Stimulated activated naive B cell treated with anti-CD40 and anti-IgM and Interleukin-4, amounts not matched to agents 10 μg/mL and 1 μg/mL and 100 μg/mL, for 72 hours (primary cell): ENCODE results near the gene S1PR2.
"Not testable (repeated sequence)": the region's sequence is repeated elsewhere in the genome, so short reads cannot be mapped to it uniquely, and the experiment has no call there.

Source experiments
- ATAC-seq, 2 donors: fragments of 150-1000 bp; cut with Tn5 transposase; replicated peaks; 2 replicates each; pipeline ENCODE4 v1.10.0; 2021; ENCODE audit warnings: moderate library complexity in 1 of 2
- DNase-seq: peaks from one replicate; pipeline ENCODE4 v3.0.0; 2021
- H3K27ac Mint-ChIP-seq: one replicate; pipeline ENCODE4 v1.8.0; 2022; ENCODE audit warnings: mild to moderate bottlenecking, mixed read lengths
- H3K27me3 Mint-ChIP-seq, 2 donors: one replicate each; pipeline ENCODE4 v1.8.0; 2022; ENCODE audit warnings: mixed read lengths in 2 of 2
- H3K36me3 Mint-ChIP-seq, 2 donors: one replicate each; pipeline ENCODE4 v1.8.0; 2022; ENCODE audit warnings: mixed read lengths in 2 of 2, mild to moderate bottlenecking in 1 of 2
- H3K4me1 Mint-ChIP-seq, 2 donors: one replicate each; pipeline ENCODE4 v1.8.0; 2022; ENCODE audit warnings: mixed read lengths in 2 of 2, mild to moderate bottlenecking in 1 of 2
- H3K4me3 Mint-ChIP-seq, 2 donors: one replicate each; pipeline ENCODE4 v1.8.0; 2022; ENCODE audit warnings: mild to moderate bottlenecking in 2 of 2, mixed read lengths in 2 of 2, moderate library complexity in 1 of 2
- H3K9me3 Mint-ChIP-seq, 2 donors: one replicate each; pipeline ENCODE4 v1.8.0; 2022; ENCODE audit warnings: mixed read lengths in 2 of 2, mild to moderate bottlenecking in 1 of 2

S1PR2 gene

DNA sequence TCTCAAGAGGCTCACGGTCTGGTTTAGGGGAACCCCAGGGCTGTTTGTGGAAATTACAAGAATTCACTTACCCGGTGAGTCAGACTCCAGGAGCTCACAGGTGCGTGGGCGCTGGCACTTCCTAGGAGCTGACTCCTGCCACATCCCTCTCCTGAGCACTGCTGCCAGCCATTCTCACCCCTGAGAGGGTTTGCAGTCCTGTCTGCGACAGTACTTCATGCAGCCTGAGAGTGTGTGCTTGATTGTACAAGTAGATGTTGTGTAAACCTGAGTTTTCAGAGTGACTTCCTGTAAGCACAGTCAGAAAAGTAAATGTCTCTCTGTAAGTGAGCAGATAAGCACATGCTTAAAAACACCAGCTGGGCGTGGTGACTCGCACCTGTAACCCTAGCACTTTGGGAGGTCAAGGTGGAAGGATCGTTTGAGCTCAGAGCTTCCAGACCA lies 29.0 kb upstream of the S1PR2 start:
- ATAC-seq, result peak; percentile 42 to 51
- Mint-ChIP-seq H3K36me3 (peaks cover 32 to 36% of the 10 kb centered on the region in 2 donors), H3K9me3 (no peaks in the 10 kb centered on the region), H3K4me3 (peak overlapping the region in 1 of 2 donors; percentile 16), H3K27me3 (no peaks in the 10 kb centered on the region), H3K27ac (peak overlapping the region; percentile 42), H3K4me1 (peaks cover 18 to 38% of the 10 kb centered on the region in 2 donors)
- no peak for DNase-seq

DNA sequence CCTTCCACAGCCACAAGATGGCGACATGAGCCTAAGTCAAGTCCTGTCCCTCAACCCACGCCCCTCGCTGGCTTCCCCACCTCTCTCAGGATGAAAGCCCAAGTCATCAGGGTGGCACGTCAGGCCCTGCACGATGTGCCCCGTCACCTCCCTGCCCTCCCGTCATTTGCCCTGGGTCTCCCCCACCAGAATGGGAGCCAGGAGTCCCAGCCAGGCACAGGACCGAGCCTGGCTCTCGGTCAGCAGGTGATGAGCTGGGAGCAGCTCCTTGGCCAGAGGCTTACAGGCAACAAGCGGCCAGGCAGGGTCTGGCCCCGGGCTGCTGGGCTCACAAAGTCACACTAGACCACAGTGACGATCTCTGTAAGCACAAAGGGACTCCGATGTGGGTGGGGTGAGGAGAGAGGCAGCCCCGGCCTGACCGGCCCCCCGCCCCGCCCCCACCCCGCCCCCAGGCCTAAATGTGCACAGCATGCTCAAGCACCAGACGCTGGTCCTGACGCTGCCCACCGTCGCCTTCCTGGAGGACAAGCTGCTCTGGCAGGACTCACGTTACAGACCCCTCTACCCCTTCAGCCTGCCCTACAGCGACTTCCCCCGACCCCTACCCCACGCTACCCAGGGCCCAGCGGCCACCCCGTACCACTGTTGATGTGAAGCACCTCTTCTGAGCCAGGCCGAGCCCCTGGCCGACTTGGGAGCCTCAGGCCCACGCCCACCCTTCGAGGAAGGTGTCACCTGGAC lies 28.2 kb upstream of the S1PR2 start:
- H3K9me3 Mint-ChIP-seq, result no peaks in the 10 kb centered on the region
- H3K4me1 Mint-ChIP-seq, result peaks cover 19 to 42% of the 10 kb centered on the region in 2 donors
- DNase-seq, result peak; percentile 82
- H3K4me3 Mint-ChIP-seq, result no peak overlapping the region
- peak overlapping the region; percentile 25 for H3K27ac Mint-ChIP-seq
- no peaks in the 10 kb centered on the region for H3K27me3 Mint-ChIP-seq
- peaks cover 40 to 44% of the 10 kb centered on the region in 2 donors for H3K36me3 Mint-ChIP-seq
- peak; percentile 82 to 86 for ATAC-seq

DNA sequence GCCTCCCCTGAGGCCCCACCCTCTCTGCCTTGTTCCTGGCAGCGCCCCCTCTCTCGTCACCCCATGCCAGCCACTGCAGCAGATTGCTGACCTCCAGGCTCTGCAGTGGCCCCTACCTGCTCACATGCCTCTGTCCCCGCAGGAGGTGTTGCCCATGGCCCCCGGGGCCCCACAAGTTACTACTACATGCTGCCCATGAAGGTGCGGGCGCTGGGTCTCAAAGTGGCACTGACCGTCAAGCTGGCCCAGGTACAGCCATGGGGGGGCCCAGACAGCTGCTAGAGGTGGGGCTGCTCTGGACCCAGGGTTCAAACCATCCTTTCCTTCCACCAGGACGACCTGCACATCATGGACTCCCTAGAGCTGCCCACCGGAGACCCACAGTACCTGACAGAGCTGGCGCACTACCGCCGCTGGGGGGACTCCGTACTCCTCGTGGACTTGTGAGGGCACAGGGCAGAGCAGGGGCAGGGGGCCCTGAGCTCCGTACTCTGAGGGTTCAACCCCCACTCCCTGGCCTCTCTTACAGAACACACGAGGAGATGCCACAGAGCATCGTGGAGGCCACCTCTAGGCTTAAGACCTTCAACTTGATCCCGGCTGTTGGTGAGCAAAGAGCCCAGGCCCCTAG lies 27.1 kb upstream of the S1PR2 start:
- no peaks in the 10 kb centered on the region for H3K9me3 Mint-ChIP-seq
- peaks cover 47 to 52% of the 10 kb centered on the region in 2 donors for H3K36me3 Mint-ChIP-seq
- no peak for ATAC-seq
- peaks cover 23 to 51% of the 10 kb centered on the region in 2 donors for H3K4me1 Mint-ChIP-seq
- DNase-seq, result no peak
- H3K27me3 Mint-ChIP-seq, result no peaks in the 10 kb centered on the region
- no peak overlapping the region for H3K4me3 Mint-ChIP-seq
- peak overlapping the region; percentile 20 for H3K27ac Mint-ChIP-seq

DNA sequence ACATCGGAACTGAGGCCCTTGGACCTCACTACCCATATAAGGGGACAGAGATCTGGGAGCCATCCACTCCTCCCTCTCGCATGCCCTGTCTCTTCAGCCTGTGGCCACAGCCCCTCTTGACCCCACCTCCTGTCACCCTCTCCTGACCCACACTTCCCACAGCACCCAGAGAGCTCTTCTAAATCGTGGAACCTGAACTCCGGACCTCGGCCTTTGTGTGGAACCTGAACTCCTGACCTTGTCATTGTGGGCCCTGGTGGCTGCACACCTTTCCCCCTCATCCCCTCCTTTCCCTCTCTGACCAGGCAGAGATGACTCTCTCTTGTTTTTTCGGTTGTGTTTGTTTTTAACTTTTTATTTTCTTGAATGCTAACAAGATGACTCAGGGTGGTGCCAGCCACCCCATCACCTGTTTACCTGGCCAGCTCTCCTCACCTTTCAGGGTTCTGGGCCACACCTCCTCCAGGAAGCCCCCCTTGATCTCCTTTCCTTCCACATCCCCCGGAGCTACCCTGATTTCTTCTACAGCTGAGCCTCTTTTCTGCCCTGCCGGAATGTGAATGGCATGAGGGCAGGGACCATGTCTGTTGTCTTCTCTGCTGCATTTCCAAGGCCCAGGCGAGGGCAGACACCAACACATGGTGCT lies 26.0 kb upstream of the S1PR2 start:
- ATAC-seq (no peak), DNase-seq (no peak)
- Mint-ChIP-seq H3K4me1 (peaks cover 25 to 58% of the 10 kb centered on the region in 2 donors), H3K27me3 (no peaks in the 10 kb centered on the region), H3K36me3 (peaks cover 48 to 54% of the 10 kb centered on the region in 2 donors), H3K27ac (peak overlapping the region; percentile 40), H3K4me3 (no peak overlapping the region), H3K9me3 (no peaks in the 10 kb centered on the region)

DNA sequence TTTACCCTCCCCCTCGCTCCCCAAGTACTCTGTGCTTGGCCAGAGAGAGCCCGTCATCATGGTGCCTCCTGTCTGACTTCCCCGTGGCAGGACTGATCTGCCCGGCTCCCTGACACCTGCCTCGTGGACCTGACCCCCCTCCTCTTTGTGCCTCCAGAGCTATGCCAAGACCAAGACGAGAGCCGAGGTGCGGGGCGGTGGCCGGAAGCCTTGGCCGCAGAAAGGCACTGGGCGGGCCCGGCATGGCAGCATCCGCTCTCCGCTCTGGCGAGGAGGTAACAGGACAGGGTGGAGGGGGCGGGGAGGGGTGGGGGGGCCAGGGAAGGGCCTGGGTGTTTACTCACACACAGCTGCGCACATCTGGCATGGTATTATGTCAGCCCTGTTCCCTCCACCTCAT lies 25.4 kb upstream of the S1PR2 start:
- H3K27ac Mint-ChIP-seq, result no peak overlapping the region
- H3K27me3 Mint-ChIP-seq, result no peaks in the 10 kb centered on the region
- H3K4me1 Mint-ChIP-seq, result peaks cover 26 to 63% of the 10 kb centered on the region in 2 donors
- no peak overlapping the region for H3K4me3 Mint-ChIP-seq
- no peak for DNase-seq
- H3K36me3 Mint-ChIP-seq, result peaks cover 50 to 58% of the 10 kb centered on the region in 2 donors
- H3K9me3 Mint-ChIP-seq, result no peaks in the 10 kb centered on the region
- no peak for ATAC-seq

DNA sequence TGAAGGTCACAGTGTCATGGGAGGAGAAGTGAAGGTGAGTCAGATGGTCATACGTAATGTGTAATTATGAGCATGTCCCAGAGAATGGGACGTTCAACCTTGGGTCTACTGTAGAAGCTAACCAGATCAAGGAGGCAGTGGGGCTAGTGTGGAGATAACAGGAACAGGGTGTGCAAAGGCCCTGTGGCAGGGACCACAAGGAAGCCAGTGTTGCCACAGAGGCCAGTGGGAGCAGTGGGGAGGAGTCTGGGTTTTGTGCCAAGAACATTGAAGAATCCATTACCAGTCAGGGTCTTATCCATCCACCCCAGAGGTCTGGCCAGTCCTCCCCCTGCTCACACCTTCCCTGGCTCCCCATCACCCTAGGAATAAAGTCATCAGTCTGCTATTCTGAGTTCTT lies 24.2 kb upstream of the S1PR2 start:
- H3K27me3 Mint-ChIP-seq, result no peaks in the 10 kb centered on the region
- no peaks in the 10 kb centered on the region for H3K9me3 Mint-ChIP-seq
- ATAC-seq (no peak), DNase-seq (no peak)
- H3K4me1 Mint-ChIP-seq, result peaks cover 26 to 66% of the 10 kb centered on the region in 2 donors
- H3K27ac Mint-ChIP-seq, result no peak overlapping the region
- no peak overlapping the region for H3K4me3 Mint-ChIP-seq
- H3K36me3 Mint-ChIP-seq, result peaks cover 50 to 58% of the 10 kb centered on the region in 2 donors

DNA sequence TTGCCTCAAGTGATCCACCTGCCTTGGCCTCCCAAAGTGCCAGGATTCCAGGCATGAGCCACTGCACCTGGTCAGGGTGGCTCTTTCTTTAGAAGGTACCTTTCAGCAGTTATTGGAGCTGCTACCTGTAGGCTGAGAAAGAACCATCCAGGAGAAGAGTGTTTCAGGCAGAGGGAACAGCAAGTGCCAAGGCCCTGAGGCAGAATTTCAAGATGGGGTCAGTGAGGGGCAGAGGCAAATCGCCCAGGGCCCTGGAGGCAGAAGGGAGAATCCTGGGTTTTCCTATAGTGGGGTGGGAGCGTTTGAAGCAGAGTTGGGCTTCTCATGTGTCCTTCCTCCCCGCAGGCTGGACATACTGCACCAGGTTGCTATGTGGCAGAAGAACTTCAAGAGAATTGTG lies 23.1 kb upstream of the S1PR2 start:
- Mint-ChIP-seq H3K4me1 (peaks cover 18 to 55% of the 10 kb centered on the region in 2 donors), H3K27ac (peak overlapping the region; percentile 62), H3K36me3 (peaks cover 47 to 55% of the 10 kb centered on the region in 2 donors), H3K4me3 (peak overlapping the region in 1 of 2 donors; percentile 26), H3K9me3 (no peaks in the 10 kb centered on the region), H3K27me3 (no peaks in the 10 kb centered on the region)
- DNase-seq (no peak), ATAC-seq (no peak)

DNA sequence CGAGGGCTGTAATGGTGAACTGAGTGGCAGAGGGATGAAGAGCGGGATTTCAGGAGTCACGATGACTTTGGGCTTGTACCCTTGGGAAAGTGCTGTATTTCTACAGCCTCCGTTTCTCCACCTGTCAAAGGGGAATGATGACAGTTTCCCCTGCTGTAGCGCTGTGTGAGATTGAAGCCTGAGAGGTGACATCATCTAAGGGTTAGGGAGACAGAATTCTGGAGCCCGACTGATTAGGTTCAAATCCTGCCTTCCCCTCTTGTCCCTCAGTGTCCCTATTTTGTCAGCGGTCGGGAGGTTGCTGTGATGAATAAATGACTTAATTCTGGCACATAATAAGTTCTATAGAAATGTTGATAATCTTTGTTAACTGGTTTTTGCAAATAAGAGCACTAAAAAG lies 21.6 kb upstream of the S1PR2 start:
- peak overlapping the region; percentile 99 for H3K27ac Mint-ChIP-seq
- peak overlapping the region; percentile 99 to 100 for H3K4me3 Mint-ChIP-seq
- H3K4me1 Mint-ChIP-seq, result peaks cover 16 to 42% of the 10 kb centered on the region in 2 donors
- no peaks in the 10 kb centered on the region for H3K27me3 Mint-ChIP-seq
- H3K9me3 Mint-ChIP-seq, result no peaks in the 10 kb centered on the region
- ATAC-seq, result no peak
- peaks cover 36 to 40% of the 10 kb centered on the region in 2 donors for H3K36me3 Mint-ChIP-seq
- DNase-seq, result no peak

DNA sequence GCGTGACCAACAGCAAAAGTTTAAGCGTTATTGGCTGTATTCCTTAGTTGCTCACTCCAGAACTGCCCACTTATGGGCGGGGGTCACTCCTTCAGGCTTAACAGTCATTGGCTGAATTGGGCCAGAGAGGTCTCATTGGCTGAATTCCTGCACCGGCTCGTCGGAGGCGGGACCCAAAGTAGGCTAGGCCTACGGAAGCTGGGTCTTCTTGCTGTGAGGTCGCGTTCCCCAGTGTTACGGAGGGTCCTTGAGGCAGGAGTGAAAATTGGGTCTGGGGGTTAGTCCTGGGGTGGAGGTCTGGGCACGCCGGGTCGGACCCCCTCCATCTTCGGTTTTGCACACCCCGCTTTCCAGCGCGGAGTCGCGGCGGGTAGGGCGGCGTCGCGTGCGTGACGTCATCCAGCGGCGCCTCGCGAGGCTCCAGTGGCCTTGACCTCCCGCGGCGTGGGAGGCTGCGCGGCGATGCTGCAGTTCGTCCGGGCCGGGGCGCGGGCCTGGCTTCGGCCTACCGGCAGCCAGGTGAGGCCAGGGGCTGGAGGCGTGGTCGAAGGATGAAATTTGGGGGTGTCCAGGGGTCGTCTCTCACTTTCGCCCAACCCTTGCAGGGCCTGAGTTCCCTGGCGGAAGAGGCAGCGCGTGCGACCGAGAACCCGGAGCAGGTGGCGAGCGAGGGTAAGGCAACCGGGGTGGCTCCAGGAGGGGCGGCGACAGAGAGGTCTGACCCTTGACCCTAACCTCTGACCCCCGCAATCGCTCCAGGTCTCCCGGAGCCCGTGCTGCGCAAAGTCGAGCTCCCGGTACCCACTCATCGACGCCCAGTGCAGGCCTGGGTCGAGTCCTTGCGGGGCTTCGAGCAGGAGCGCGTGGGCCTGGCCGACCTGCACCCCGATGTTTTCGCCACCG lies 20.9 kb upstream of the S1PR2 start, which contains the start of gene MRPL4:
TSS of gene MRPL4 (plus strand) at position 423 of the 903 bp plus-strand sequence. CDS start at position 463, 40 bp downstream.
- H3K4me1 Mint-ChIP-seq, result peaks cover 10 to 36% of the 10 kb centered on the region in 2 donors
- no peaks in the 10 kb centered on the region for H3K9me3 Mint-ChIP-seq
- no peaks in the 10 kb centered on the region for H3K27me3 Mint-ChIP-seq
- ATAC-seq, result peak; percentile 94 to 95
- H3K4me3 Mint-ChIP-seq, result peak within 1 kb of the TSS; percentile 99 to 100
- H3K27ac Mint-ChIP-seq, result peak within 1 kb of the TSS; percentile 99
- DNase-seq, result peak; percentile 94
- peaks cover 29 to 33% of the 10 kb centered on the region in 2 donors for H3K36me3 Mint-ChIP-seq

DNA sequence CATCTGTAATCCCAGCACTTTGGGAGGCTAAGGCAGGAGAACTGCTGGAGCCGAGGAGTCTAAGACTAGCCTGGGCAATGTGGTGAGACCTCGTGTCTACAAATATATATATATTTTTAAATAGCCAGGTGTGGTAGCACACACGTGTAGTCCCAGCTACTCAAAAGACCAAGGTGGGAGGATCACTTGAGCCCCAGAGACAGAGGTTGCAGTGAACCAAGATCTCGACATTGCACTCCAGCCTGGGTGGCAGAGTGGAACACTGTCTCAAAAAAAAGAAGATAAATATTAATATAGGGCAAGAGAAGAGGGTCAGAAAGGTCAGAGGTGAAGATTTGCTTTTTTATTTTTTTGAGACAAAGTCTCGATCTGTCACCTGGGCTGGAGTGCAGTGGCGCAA lies 15.4 kb upstream of the S1PR2 start:
- no peaks in the 10 kb centered on the region for H3K36me3 Mint-ChIP-seq
- no peaks in the 10 kb centered on the region for H3K27me3 Mint-ChIP-seq
- ATAC-seq, result no peak
- no peaks in the 10 kb centered on the region for H3K9me3 Mint-ChIP-seq
- DNase-seq, result no peak
- H3K27ac Mint-ChIP-seq, result no peak overlapping the region
- peaks cover 11 to 23% of the 10 kb centered on the region in 2 donors for H3K4me1 Mint-ChIP-seq
- H3K4me3 Mint-ChIP-seq, result no peak overlapping the region

DNA sequence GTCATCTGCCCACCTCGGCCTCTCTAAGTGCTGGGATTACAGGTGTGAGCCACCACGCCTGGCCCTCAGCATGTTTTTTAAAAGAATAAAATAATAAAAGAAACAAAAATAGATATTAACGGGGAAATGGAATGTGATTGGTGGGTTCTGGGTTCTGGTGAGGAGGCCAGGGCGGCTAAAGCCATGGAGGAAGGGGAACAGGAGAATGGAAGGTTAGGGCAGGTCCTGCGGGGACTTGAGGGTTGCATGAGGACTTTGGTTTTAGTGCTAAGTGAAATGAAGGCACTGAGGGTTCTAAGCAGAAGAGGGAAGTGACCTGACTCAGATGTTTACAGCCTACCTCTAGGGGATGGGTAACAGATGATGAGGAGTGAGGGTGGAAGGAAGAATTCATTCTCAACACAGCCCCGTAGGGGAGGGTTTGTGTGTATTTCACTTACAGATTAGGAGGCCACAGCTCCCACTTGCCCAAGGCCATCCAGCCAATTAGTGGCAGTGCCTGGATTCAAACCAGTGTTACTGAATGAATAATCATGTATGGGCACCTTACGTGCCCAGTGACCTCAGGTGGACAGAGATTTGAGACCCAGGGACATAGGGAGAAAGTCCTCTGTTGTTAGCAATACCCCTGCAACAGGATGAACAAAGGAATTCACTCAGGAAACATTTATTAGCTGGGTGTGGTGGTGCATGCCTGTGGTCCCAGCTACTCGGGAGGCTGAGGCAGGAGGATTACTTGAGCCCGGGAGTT lies 14.2 kb upstream of the S1PR2 start:
- H3K27ac Mint-ChIP-seq, result peak overlapping the region; percentile 15
- DNase-seq (no peak), ATAC-seq (peak; percentile 79 to 80)
- H3K4me3 Mint-ChIP-seq, result no peak overlapping the region
- no peaks in the 10 kb centered on the region for H3K36me3 Mint-ChIP-seq
- no peaks in the 10 kb centered on the region for H3K27me3 Mint-ChIP-seq
- H3K9me3 Mint-ChIP-seq, result no peaks in the 10 kb centered on the region
- H3K4me1 Mint-ChIP-seq, result peaks cover 11 to 25% of the 10 kb centered on the region in 2 donors

DNA sequence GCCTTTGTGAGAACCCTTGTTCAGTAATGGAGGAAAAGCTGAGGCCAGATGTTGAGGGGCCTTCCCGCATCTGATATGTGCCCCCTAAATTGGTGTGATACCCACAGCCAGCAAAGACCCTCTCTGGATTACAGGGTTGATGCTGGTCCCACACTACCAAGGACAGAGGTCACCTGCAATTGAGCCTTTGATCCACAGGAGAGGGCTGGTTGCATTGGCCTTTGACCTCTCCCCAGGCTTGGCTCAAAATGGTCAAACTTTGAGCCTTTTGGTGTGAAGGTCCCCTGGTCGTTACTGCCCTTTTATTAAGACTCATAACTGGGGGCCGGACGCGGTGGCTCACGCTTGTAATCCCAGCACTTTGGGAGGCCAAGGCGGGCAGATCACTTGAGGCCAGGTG lies 12.5 kb upstream of the S1PR2 start:
- H3K36me3 Mint-ChIP-seq, result no peaks in the 10 kb centered on the region
- H3K27ac Mint-ChIP-seq, result peak overlapping the region; percentile 31
- H3K4me3 Mint-ChIP-seq, result no peak overlapping the region
- ATAC-seq (no peak), DNase-seq (no peak)
- H3K27me3 Mint-ChIP-seq, result no peaks in the 10 kb centered on the region
- H3K9me3 Mint-ChIP-seq, result no peaks in the 10 kb centered on the region
- H3K4me1 Mint-ChIP-seq, result peaks cover 17 to 40% of the 10 kb centered on the region in 2 donors

DNA sequence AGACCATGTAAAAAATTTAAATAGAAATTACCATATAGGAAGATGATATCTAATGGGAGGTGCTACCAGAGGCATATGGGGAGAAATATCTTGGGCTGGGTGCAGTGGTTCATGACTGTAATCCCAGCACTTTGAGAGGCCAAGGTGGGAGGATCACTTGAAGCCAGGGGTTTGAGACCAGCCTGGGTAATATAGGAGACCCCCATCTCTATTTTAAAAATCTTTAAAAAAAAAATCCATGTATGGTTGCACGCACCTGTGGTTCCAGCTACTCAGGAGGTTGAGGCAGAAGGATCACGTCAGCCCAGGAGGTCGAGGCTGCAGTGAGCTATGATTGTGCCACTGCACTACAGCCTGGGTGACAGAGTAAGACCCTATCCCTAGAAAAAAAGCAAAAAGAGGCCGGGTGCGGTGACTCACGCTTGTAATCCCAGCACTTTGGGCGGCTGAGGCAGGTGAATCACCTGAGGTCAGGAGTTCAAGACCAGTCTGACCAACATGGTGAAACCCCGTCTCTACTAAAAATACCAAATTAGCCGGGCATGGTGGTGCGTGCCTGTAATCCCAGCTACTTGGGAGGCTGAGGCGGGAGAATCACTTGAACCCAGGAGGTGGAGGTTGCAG lies 10.8 kb upstream of the S1PR2 start:
- H3K4me3 Mint-ChIP-seq, ATAC-seq, DNase-seq, H3K27me3 Mint-ChIP-seq, H3K27ac Mint-ChIP-seq, H3K9me3 Mint-ChIP-seq, H3K36me3 Mint-ChIP-seq: not testable (repeated sequence)
- H3K4me1 Mint-ChIP-seq, result peaks cover 25 to 54% of the 10 kb centered on the region in 2 donors
